ENCODE measurements around the gene CEBPE. TPM values are rescaled to one million over a fixed set of nuclear protein-coding genes. Genes with fewer than 3 reads are reported as not detected.
A peak's percentile ranks its signal among the peaks of the same experiment; 100 is the strongest.

Gene CEBPE
- not detected for total RNA-seq

DNA sequence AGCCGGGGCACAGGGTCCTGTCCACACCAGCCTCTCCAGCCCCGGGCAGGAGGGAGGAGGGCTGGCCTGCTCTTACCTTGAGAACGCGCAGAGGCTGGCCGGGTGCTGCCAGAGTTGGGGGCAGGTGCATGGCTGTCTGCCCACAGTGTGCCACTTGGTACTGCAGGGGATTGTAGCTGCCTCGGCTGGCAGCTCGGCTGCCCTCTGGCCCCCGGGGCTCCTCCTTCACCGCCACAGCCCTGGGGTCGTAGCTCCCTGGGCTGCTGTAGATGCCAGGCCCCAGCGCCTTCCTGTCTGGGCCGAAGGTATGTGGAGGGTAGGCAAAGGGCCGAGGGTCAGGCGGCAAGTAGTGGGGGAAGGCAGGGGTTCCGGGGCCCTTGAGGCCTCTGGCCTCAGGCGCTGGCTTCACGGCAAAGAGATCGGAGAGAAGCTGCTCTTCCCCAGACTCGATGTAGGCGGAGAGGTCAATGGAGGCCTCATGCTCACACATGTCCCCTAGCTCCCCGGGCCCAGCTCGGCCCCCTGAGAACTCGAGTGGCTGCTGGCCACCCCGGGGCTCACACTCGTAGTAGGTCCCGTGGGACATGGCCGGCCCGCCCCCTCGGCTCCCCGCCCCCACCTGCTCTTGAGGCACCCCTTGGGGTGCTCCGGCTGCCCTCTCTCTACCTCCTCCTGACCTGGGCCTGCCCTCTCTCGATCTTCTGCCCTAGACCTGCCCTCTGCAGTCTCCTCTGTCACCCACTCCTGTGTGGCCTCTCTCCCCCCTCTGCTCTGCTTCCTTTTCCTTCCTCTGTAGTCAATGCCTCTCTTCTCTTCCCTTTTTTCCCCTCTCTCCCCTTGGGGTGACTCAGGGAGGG lies at the start of gene CEBPE:
Gene CEBPE, minus strand, starts transcription at position 750 of the 857 bp plus-strand sequence. Its CDS starts 164 bp downstream, at position 586.
- FAIRE-seq (no peak), DNase-seq (ENCODE audit: low spot score in 2 of 2) (no peak)

DNA sequence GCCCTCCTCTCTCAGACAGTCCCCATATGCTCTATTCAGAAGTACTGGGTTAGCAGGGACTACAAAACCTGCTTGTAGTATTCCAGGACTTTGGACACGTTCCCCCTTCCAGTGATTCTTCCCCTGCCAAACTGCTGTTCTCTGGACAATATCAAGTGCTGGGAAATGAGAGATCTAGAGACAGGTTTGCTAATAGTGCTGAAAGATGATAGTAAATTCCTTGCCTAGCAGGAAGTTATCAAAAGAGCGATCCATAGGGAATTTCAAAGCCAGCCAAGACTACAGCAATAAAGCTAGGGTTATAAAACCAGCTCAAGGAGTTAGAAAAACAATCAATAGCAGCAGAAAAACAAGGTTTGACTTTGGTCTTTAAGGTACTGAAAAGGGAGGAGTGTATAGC lies 49.2 kb upstream of the CEBPE start:
- FAIRE-seq, result no peak

GRCh38 chr14:23167116-23167847 lies 48.2 kb upstream of the CEBPE start:
- FAIRE-seq, result no peak
- DNase-seq (ENCODE audit: low spot score in 2 of 2), result no peak

More for the DNA sequence above, 49.2 kb upstream of the CEBPE start:
- no peak for DNase-seq (ENCODE audit: low spot score in 2 of 2)

- no peak for DNase-seq (ENCODE audit: low spot score in 2 of 2)
- FAIRE-seq, result no peak
Measured at GRCh38 chr14:23164949-23165348, 45.9 kb upstream of the CEBPE start.

DNA sequence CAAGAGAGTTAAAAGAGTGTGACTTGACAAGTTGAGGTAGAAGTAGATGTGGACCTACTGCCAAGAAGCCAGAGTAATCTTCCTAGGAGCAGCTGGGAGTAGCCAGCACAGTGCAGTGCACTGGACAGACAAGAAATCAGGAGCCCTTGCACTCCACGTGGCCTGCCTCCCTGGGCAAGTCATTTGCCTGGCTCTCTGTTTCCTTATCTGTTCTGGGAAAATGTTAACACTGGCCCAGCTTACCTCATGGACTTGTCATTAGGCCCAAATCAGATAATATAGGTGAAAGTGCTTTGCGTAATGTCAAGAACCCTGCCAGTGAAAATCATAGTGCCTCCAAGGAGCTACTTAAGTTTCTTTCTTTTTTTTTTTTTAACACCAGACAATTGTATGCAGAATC lies 45.2 kb upstream of the CEBPE start:
- DNase-seq (ENCODE audit: low spot score in 2 of 2), result no peak
- no peak for FAIRE-seq

- DNase-seq (ENCODE audit: low spot score in 2 of 2) (no peak), FAIRE-seq (no peak)
Measured at GRCh38 chr14:23163830-23164229, 44.8 kb upstream of the CEBPE start.

- DNase-seq (ENCODE audit: low spot score in 2 of 2) (no peak), FAIRE-seq (no peak)
Measured at GRCh38 chr14:23162800-23163199, 43.7 kb upstream of the CEBPE start.

GRCh38 chr14:23162005-23162404 lies 43.0 kb upstream of the CEBPE start:
- FAIRE-seq (no peak), DNase-seq (ENCODE audit: low spot score in 2 of 2) (no peak)

GRCh38 chr14:23160924-23161522 lies 42.0 kb upstream of the CEBPE start:
- peak in 1 of 2 donors; percentile 47 for DNase-seq (ENCODE audit: low spot score in 2 of 2)
- no peak for FAIRE-seq

GRCh38 chr14:23159532-23159931 lies 40.5 kb upstream of the CEBPE start:
- FAIRE-seq (no peak), DNase-seq (ENCODE audit: low spot score in 2 of 2) (no peak)

- FAIRE-seq, result no peak
- DNase-seq (ENCODE audit: low spot score in 2 of 2), result no peak
Measured at GRCh38 chr14:23158779-23159178, 39.7 kb upstream of the CEBPE start.

- DNase-seq (ENCODE audit: low spot score in 2 of 2) (peak in 1 of 2 donors; percentile 54), FAIRE-seq (no peak)
Measured at GRCh38 chr14:23154964-23155587, 36.0 kb upstream of the CEBPE start.

GRCh38 chr14:23153851-23154796 lies 35.1 kb upstream of the CEBPE start:
- no peak for FAIRE-seq
- peak in 1 of 2 donors; percentile 40 for DNase-seq (ENCODE audit: low spot score in 2 of 2)

GRCh38 chr14:23151342-23151741 lies 32.3 kb upstream of the CEBPE start:
- no peak for FAIRE-seq

GRCh38 chr14:23149745-23150144 lies 30.7 kb upstream of the CEBPE start:
- no peak for DNase-seq (ENCODE audit: low spot score in 2 of 2)
- no peak for FAIRE-seq

More at GRCh38 chr14:23151342-23151741, 32.3 kb upstream of the CEBPE start:
- no peak for DNase-seq (ENCODE audit: low spot score in 2 of 2)

DNA sequence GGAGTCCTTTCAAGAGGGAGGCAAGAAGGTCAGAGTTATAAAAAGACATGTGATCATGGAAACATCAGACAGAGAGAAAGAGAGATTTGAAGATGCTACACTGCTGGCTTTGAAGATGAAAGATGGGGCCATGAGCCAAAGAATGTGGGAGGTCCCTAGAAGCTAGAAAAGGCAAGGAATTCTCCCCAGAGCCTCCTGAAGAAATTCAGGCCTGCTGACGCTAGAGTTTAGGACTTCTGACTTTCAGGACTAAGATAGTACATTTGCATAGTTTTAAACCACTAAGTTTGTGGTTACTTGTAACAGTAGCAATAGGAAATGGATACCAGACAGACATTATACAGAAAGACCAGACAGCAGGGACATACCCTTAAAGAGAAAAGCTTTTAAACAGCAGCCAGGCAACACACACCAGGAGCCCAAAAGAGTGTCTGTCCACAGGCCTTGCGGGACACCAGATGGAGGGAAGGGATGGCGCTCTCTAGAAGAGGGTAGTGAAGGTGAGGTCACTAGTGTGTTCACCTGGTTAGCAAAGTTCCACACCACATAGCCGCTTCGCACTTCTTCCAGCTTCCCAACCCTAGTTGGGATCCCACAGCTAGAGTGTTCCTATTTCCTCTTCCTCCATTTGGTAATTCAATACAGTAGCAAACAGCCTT lies 29.7 kb upstream of the CEBPE start:
- DNase-seq (ENCODE audit: low spot score in 2 of 2), result no peak
- FAIRE-seq, result no peak

- FAIRE-seq (no peak), DNase-seq (ENCODE audit: low spot score in 2 of 2) (no peak)
Measured at GRCh38 chr14:23147676-23148075, 28.6 kb upstream of the CEBPE start.

GRCh38 chr14:23146980-23147379 lies 27.9 kb upstream of the CEBPE start:
- DNase-seq (ENCODE audit: low spot score in 2 of 2) (no peak), FAIRE-seq (no peak)

- FAIRE-seq, result no peak
- no peak for DNase-seq (ENCODE audit: low spot score in 2 of 2)
Measured at GRCh38 chr14:23146351-23146910, 27.4 kb upstream of the CEBPE start.

Data from frontal cortex (tissue), 4 donors.